ENCODE data around the gene LILRB5.
"Not testable (repeated sequence)": the region's sequence is repeated elsewhere in the genome, so short reads cannot be mapped to it uniquely, and the experiment has no call there.

The LILRB5 gene

DNA sequence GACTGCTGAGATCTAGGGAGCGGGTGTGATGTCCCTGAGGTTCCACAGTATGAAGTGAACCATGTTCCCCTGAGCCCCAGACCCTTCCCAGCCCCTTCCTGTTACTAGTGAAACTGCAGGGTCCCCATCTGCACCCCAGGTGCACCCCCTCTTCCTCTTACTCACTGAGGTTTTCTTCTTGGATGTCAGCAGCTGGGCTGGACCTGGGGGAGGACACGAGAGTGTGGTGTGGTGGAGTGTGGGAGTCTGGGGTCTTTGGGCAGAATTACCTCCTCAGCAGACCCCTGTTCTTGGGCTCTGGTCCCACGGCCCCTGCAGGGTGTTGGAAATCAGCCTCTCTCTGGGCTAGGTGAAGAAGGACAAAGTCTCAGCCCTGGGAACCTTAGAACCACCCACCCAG is 11.1 kb downstream of the LILRB5 start:
- no peak overlapping the region for H3K27ac ChIP-seq (replicated peaks; ENCODE audit: low read length)
- H2AK5ac ChIP-seq (ENCODE audit: low read depth, low read length): no peak overlapping the region
- no peak overlapping the region for H2BK5ac ChIP-seq (ENCODE audit: low read length)
- peaks cover 0 to 2% of the 10 kb centered on the region in 2 donors for H3K9me3 ChIP-seq (replicated peaks in 1 of 2; ENCODE audit: control insufficient read depth in 2 of 2, insufficient read depth in 1 of 2, low read depth in 1 of 2, low read length in 2 of 2)
- H3K4me2 ChIP-seq (ENCODE audit: insufficient read depth, low read length, poor library complexity, severe bottlenecking): no peak overlapping the region
- H3K14ac ChIP-seq (ENCODE audit: low read length): peak overlapping the region; percentile 94
- peak overlapping the region; percentile 76 for H3K18ac ChIP-seq (ENCODE audit: low read length)
- no peak overlapping the region for H4K8ac ChIP-seq (ENCODE audit: low read depth, low read length)
- H4K91ac ChIP-seq (ENCODE audit: low read depth, low read length, poor library complexity): no peak overlapping the region
- H3K27me3 ChIP-seq (ENCODE audit: control insufficient read depth in 3 of 3, insufficient read depth in 3 of 3, low read depth in 1 of 3, low read length in 3 of 3): peaks cover 0 to 6% (median 2%) of the 10 kb centered on the region in 3 experiments
- H3K4me3 ChIP-seq (ENCODE audit: low read length in 2 of 2): no peak overlapping the region
- H2BK15ac ChIP-seq (ENCODE audit: low read length): no peak overlapping the region
- H2BK12ac ChIP-seq (ENCODE audit: low read length): no peak overlapping the region
- H3K4ac ChIP-seq (ENCODE audit: low read length): no peak overlapping the region
- no peaks in the 10 kb centered on the region for H3K79me1 ChIP-seq (ENCODE audit: low read depth, low read length)
- H3K36me3 ChIP-seq (replicated peaks in 1 of 2; ENCODE audit: control insufficient read depth in 2 of 2, insufficient read depth in 2 of 2, low read length in 2 of 2): no peaks in the 10 kb centered on the region
- no peak overlapping the region for H2BK120ac ChIP-seq (ENCODE audit: low read depth, low read length)
- H3K4me1 ChIP-seq (ENCODE audit: control insufficient read depth in 2 of 2, insufficient read depth in 1 of 2, low read depth in 1 of 2, low read length in 2 of 2): no peaks in the 10 kb centered on the region
- DNase-seq (ENCODE audit: low spot score): no peak
- no peak overlapping the region for H3K23ac ChIP-seq (ENCODE audit: low read depth, low read length, poor library complexity)
- no CpG with 5 or more reads among the region's 3 CpGs for WGBS, 2 donors (ENCODE audit: extremely low coverage in 2 of 2, insufficient read length in 2 of 2, insufficient replicate concordance in 1 of 2)
- H2AFZ ChIP-seq (ENCODE audit: low read length): no peak overlapping the region
- no peak overlapping the region for H3K9ac ChIP-seq (ENCODE audit: low read depth, low read length, poor library complexity)

DNA sequence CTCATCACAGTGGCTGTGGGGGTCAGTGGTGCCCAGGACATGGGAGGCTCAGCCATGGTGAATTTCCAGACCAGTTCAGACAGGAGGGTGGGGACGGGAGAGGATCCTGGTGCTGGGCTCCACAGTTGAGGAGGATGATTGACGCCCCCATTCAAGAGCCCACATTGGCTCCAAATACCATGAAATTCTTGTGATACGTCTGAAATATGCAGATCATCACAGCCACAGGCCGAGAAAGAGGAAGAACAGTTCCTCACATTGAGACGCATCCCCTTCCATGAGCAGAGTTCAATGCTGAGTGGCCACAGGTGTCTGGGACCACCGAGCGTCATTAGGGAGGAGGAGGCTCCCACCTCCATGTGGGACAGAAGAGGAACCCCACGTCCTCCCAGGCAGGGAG is 13.3 kb downstream of the LILRB5 start:
- not testable (repeated sequence) for H2BK120ac ChIP-seq (ENCODE audit: low read depth, low read length); H3K4ac ChIP-seq (ENCODE audit: low read length)

DNA sequence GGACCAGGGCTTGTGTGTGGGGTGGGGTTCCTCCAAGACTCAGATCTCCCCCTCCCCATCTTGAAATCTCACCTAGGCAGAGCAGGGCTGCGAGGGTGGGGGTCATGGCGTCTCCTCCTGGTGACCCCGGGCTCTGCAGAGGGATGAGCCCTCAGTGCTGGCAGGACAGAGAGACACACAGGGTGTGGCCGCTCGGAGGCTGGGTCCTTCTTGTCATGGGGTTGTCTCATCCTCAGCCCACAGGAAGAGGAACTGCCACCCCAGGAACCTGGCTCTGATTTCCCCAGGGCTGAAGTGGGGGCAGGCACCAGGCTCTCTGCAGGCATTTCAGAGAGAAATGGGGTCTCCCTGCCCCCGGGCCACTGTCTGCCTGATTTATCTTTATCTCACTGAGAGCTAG is 14.4 kb downstream of the LILRB5 start, which contains the start of gene LILRA6:
TSS of gene LILRA6 (minus strand) at position 145 of the 400 bp plus-strand sequence.
- H3K27me3 ChIP-seq (ENCODE audit: control insufficient read depth in 3 of 3, insufficient read depth in 3 of 3, low read depth in 1 of 3, low read length in 3 of 3); H2AFZ ChIP-seq (ENCODE audit: low read length); H3K79me1 ChIP-seq (ENCODE audit: low read depth, low read length); H2BK12ac ChIP-seq (ENCODE audit: low read length); DNase-seq (ENCODE audit: low spot score); H3K4me3 ChIP-seq (ENCODE audit: low read length in 2 of 2); H2BK5ac ChIP-seq (ENCODE audit: low read length); H3K4ac ChIP-seq (ENCODE audit: low read length); H3K9ac ChIP-seq (ENCODE audit: low read depth, low read length, poor library complexity); H3K14ac ChIP-seq (ENCODE audit: low read length); H2BK15ac ChIP-seq (ENCODE audit: low read length); H3K23ac ChIP-seq (ENCODE audit: low read depth, low read length, poor library complexity); H2AK5ac ChIP-seq (ENCODE audit: low read depth, low read length); H3K36me3 ChIP-seq (replicated peaks in 1 of 2; ENCODE audit: control insufficient read depth in 2 of 2, insufficient read depth in 2 of 2, low read length in 2 of 2); H3K9me3 ChIP-seq (replicated peaks in 1 of 2; ENCODE audit: control insufficient read depth in 2 of 2, insufficient read depth in 1 of 2, low read depth in 1 of 2, low read length in 2 of 2); H3K18ac ChIP-seq (ENCODE audit: low read length); H3K27ac ChIP-seq (replicated peaks; ENCODE audit: low read length); H2BK120ac ChIP-seq (ENCODE audit: low read depth, low read length); H4K91ac ChIP-seq (ENCODE audit: low read depth, low read length, poor library complexity); H3K4me2 ChIP-seq (ENCODE audit: insufficient read depth, low read length, poor library complexity, severe bottlenecking); H3K4me1 ChIP-seq (ENCODE audit: control insufficient read depth in 2 of 2, insufficient read depth in 1 of 2, low read depth in 1 of 2, low read length in 2 of 2); H4K8ac ChIP-seq (ENCODE audit: low read depth, low read length): not testable (repeated sequence)
- WGBS, 2 donors (ENCODE audit: extremely low coverage in 2 of 2, insufficient read length in 2 of 2, insufficient replicate concordance in 1 of 2): no CpG with 5 or more reads among the region's 6 CpGs

More for the DNA sequence above, 13.3 kb downstream of the LILRB5 start:
- H3K9ac ChIP-seq (ENCODE audit: low read depth, low read length, poor library complexity); DNase-seq (ENCODE audit: low spot score); H3K18ac ChIP-seq (ENCODE audit: low read length); H3K14ac ChIP-seq (ENCODE audit: low read length); H2AFZ ChIP-seq (ENCODE audit: low read length); H3K27me3 ChIP-seq (ENCODE audit: control insufficient read depth in 3 of 3, insufficient read depth in 3 of 3, low read depth in 1 of 3, low read length in 3 of 3); H4K91ac ChIP-seq (ENCODE audit: low read depth, low read length, poor library complexity); H3K9me3 ChIP-seq (replicated peaks in 1 of 2; ENCODE audit: control insufficient read depth in 2 of 2, insufficient read depth in 1 of 2, low read depth in 1 of 2, low read length in 2 of 2); H3K23ac ChIP-seq (ENCODE audit: low read depth, low read length, poor library complexity); H2BK15ac ChIP-seq (ENCODE audit: low read length); H2AK5ac ChIP-seq (ENCODE audit: low read depth, low read length); H3K36me3 ChIP-seq (replicated peaks in 1 of 2; ENCODE audit: control insufficient read depth in 2 of 2, insufficient read depth in 2 of 2, low read length in 2 of 2); H3K4me2 ChIP-seq (ENCODE audit: insufficient read depth, low read length, poor library complexity, severe bottlenecking); H4K8ac ChIP-seq (ENCODE audit: low read depth, low read length); H3K4me1 ChIP-seq (ENCODE audit: control insufficient read depth in 2 of 2, insufficient read depth in 1 of 2, low read depth in 1 of 2, low read length in 2 of 2); H3K27ac ChIP-seq (replicated peaks; ENCODE audit: low read length); H2BK12ac ChIP-seq (ENCODE audit: low read length); H3K4me3 ChIP-seq (ENCODE audit: low read length in 2 of 2); H2BK5ac ChIP-seq (ENCODE audit: low read length); H3K79me1 ChIP-seq (ENCODE audit: low read depth, low read length): not testable (repeated sequence)
- no CpG with 5 or more reads among the region's 8 CpGs for WGBS, 2 donors (ENCODE audit: extremely low coverage in 2 of 2, insufficient read length in 2 of 2, insufficient replicate concordance in 1 of 2)

DNA sequence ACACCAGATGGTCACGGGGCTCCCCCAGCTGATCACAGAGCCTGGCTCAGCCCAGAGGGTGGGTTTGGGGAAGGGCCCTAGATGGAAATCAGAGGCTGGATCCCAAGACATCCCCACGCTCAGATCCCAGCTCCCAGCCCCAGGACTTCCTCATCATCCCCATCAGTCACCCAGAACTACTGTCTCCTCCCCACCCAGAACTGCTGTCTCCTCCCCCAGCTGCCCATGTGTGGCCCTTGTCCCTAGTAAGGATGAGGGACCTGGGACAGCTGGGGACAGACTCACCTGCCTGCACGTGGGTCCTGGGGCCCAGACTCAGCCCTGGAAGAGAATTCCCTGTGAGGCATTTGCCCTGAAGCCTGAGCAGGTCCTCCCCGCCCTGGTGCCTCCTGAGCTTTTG is 14.8 kb downstream of the LILRB5 start:
- not testable (repeated sequence) for H3K9me3 ChIP-seq (replicated peaks in 1 of 2; ENCODE audit: control insufficient read depth in 2 of 2, insufficient read depth in 1 of 2, low read depth in 1 of 2, low read length in 2 of 2); H3K79me1 ChIP-seq (ENCODE audit: low read depth, low read length); H2BK120ac ChIP-seq (ENCODE audit: low read depth, low read length); DNase-seq (ENCODE audit: low spot score); H3K36me3 ChIP-seq (replicated peaks in 1 of 2; ENCODE audit: control insufficient read depth in 2 of 2, insufficient read depth in 2 of 2, low read length in 2 of 2); H4K8ac ChIP-seq (ENCODE audit: low read depth, low read length); H3K27ac ChIP-seq (replicated peaks; ENCODE audit: low read length); H2BK15ac ChIP-seq (ENCODE audit: low read length); H2AK5ac ChIP-seq (ENCODE audit: low read depth, low read length); H3K4me3 ChIP-seq (ENCODE audit: low read length in 2 of 2); H2BK5ac ChIP-seq (ENCODE audit: low read length); H3K18ac ChIP-seq (ENCODE audit: low read length); H3K27me3 ChIP-seq (ENCODE audit: control insufficient read depth in 3 of 3, insufficient read depth in 3 of 3, low read depth in 1 of 3, low read length in 3 of 3); H3K4ac ChIP-seq (ENCODE audit: low read length); H3K4me2 ChIP-seq (ENCODE audit: insufficient read depth, low read length, poor library complexity, severe bottlenecking); H3K9ac ChIP-seq (ENCODE audit: low read depth, low read length, poor library complexity); H3K4me1 ChIP-seq (ENCODE audit: control insufficient read depth in 2 of 2, insufficient read depth in 1 of 2, low read depth in 1 of 2, low read length in 2 of 2); H4K91ac ChIP-seq (ENCODE audit: low read depth, low read length, poor library complexity); H2BK12ac ChIP-seq (ENCODE audit: low read length); H2AFZ ChIP-seq (ENCODE audit: low read length); H3K14ac ChIP-seq (ENCODE audit: low read length); H3K23ac ChIP-seq (ENCODE audit: low read depth, low read length, poor library complexity)
- no CpG with 5 or more reads among the region's 4 CpGs for WGBS, 2 donors (ENCODE audit: extremely low coverage in 2 of 2, insufficient read length in 2 of 2, insufficient replicate concordance in 1 of 2)
